ENCODE data around the gene ZNF213.
A peak's percentile ranks its signal among the peaks of the same experiment; 100 is the strongest.

The ZNF213 gene

DNA sequence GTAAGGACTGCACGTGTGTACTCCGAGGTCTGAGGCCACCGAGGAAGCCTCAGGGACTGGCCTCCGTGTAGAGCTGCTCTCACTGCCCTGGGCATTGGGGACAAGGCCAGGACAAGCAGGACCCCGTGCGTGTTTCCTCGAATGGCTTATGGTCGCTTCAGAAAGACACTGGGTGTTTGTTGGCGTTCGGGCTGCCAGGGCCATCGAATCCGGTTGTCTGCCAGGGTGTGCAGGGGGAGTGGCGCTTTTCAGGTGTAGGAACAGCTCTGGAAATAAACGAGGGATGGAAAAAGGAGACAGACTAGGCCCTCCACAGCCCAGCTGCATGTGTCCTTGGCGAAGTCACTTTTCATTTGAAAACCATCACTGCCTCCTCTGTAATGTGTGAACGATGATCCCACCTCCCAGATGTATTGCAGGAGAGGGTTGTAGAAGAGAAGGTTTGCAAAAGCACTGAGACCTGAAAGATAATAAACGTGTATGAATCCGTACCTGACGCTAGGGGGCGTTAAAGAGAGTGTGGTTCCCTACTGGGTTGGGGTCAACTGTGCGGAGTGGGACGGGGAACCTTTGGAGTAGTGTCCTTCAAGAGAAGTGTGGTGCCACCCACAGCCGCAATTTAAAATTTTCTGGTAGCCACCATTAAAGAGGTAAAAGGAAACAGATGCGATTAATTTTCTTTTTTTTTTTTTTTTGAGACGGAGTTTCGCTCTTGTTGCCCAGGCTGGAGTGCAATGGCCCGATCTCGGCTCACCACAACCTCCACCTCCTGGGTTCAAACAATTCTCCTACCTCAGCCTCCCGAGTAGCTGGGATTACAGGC lies 33.6 kb upstream of the ZNF213 start:
- DNase-seq (ENCODE audit: low spot score) = no peak

- peak; percentile 39 for DNase-seq (ENCODE audit: low spot score)
These were observed 32.9 kb upstream of the ZNF213 start for GRCh38 chr16:3101841-3102470.

DNA sequence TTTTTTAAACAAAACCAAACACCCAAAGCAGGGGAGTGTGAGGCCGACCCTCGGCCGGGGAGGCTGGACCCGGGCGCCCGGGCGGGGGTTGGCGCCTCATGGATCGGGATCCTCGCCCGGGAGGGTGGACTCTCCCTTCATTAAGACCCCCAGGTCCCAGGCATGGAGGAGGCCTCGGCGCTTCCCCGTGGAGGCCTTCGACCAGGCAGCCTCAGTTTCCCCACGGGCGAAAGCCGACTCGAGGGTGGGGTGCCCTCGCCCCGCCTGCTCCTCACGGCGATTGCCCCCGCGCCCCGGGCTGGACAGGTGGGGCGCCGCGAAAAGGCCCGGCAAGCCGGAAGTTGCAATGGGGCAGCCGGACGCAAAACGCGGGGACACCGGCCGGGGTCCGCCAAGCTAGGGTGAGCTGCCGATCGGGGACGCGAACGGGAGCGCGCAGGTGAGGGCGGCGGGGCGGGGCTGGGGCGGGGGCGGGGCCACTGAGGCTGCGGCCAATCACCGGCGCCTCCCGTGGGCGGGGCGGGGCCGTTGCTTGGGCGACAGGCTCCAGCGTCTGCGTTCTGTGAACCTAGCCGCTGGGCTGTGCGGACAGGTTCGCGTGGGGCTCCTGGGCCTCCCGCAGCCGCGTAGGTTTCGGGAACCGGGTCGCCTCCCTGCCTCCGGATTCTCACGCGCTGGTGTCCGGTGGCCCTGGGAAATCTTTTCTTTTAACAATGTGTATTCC lies 28.5 kb upstream of the ZNF213 start:
- peak; percentile 96 for DNase-seq (ENCODE audit: low spot score)

- DNase-seq (ENCODE audit: low spot score) = peak; percentile 90
These were observed 22.6 kb upstream of the ZNF213 start, which contains the start of gene ZNF205 for GRCh38 chr16:3112058-3112880. Gene ZNF205 (plus strand): TSS chr16:3112586. CDS start chr16:3113431, 845 bp downstream.

DNA sequence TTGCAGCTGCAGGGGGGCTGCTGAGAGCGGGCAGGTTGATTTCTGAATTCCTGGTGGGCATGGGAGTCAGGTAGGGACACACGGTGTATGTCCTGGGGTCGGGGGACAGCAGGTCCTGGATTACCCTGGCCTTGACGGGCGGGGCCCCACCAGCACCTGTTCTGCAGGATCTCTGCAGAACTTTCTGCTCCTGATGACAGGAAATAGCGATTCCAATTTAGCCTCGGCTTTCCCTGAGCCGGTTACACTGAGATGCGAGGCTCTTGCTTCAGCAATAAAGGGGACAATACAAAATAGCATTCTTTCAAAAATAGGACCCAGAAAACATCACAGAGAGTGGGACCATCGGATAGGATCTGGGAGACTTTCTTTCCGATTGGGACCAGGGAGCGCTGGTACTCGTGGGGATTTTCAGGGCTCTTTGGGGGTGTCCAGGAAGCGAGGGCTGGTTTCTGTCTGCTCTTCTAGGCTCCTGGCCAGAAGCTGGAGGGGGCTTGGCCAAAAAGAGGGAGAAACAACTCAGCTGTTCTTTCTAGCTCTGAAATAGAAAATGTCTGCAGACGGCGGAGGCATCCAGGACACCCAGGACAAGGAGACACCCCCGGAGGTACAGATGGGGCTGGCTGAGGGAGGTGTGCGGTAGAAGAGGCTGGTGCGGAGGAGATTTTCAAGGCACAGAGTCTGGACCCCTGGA lies 21.8 kb upstream of the ZNF213 start:
- no peak for DNase-seq (ENCODE audit: low spot score)

- no peak for DNase-seq (ENCODE audit: low spot score)
These were observed 20.9 kb upstream of the ZNF213 start for GRCh38 chr16:3113765-3114479.

DNA sequence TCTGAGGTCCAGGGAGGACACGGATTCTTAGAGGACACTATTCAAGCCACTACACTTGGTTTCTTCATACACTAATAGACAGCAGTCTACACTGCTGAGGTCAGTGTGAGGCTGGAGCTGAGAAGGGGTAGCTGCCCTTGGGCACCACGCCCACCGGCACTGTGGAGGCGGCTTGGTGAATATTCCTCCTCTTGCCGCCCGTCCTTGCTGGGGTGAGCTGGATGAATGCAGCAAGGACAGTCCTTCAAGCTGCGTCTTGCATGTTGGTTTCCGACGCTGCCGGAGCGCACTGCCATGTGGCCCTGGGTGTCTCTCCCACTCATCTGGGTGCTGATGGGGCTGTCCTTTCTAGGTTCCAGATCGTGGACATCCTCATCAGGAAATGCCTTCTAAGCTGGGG lies 19.8 kb upstream of the ZNF213 start:
- no peak for DNase-seq (ENCODE audit: low spot score)

DNA sequence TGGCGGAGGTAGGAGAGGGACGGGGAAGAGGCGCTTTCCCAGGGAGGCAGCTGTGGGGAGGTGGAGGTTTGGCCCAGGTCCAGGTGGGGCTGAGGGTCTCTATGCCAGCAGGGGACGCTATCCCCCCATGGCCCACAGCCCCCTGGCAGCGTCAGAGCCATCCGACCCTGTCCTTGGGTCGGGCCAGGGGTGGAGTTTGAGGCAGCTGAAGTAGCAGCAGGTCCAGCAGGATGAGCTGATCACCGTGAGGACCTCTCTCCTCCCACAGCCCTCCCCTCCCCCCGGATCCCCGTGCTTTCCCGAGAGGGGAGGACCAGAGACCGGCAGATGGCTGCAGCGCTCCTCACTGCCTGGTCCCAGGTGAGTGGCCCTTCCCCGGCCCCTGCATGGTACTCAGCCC lies 19.3 kb upstream of the ZNF213 start:
- DNase-seq (ENCODE audit: low spot score) = no peak

GRCh38 chr16:3118204-3118790 lies 16.5 kb upstream of the ZNF213 start:
- peak; percentile 2 for DNase-seq (ENCODE audit: low spot score)

- DNase-seq (ENCODE audit: low spot score) = peak; percentile 5
These were observed 16.0 kb upstream of the ZNF213 start for GRCh38 chr16:3118846-3119245.

- DNase-seq (ENCODE audit: low spot score) = peak; percentile 6
These were observed 15.5 kb upstream of the ZNF213 start for GRCh38 chr16:3119286-3119685.

DNA sequence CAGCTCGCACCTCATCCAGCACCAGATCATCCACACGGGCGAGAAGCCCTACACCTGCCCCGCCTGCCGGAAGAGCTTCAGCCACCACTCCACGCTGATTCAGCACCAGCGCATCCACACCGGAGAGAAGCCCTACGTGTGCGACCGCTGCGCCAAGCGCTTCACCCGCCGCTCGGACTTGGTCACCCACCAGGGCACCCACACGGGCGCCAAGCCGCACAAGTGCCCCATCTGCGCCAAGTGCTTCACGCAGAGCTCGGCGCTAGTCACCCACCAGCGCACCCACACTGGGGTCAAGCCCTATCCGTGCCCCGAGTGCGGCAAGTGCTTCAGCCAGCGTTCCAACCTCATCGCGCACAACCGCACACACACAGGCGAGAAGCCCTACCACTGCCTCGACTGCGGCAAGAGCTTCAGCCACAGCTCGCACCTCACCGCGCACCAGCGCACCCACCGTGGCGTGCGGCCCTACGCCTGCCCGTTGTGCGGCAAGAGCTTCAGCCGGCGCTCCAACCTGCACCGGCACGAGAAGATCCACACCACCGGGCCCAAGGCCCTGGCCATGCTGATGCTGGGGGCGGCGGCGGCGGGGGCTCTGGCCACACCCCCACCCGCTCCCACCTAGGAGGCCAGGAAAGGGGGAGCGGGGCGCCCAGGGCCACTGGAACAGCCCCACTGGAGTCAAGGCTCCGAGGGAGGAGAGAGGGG lies 15.0 kb upstream of the ZNF213 start:
- DNase-seq (ENCODE audit: low spot score) = peak; percentile 2

GRCh38 chr16:3120435-3120834 lies 14.4 kb upstream of the ZNF213 start:
- DNase-seq (ENCODE audit: low spot score) = peak; percentile 2

DNA sequence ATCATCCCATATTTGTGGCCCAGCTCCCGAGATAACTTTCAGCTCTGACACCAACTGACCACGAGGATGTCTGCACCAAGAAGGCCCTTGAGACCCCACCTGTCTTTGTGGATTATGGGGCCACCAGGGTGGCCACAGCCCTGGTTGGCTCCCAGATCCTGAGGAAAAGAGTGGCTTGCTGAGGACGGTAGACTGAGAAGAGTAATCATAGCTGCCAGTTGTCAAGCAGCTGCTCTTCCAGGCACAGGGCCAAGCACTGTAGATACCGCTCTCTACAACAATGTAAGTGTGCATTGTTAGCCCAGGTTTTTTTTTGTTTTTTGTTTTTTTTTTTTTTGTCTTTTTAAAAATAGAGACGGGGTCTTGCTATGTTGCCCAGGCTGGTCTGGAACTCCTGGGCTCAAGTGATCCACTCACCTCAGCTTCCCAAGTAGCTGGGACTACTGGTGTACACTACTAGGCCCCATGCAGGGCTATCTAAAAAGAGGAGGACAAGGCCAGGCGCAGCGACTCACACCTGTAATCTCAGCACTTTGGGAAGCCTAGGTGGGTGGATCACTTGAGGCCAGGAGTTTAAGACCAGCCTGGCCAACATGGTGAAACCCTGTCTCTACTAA lies 12.9 kb upstream of the ZNF213 start:
- DNase-seq (ENCODE audit: low spot score) = no peak

- DNase-seq (ENCODE audit: low spot score) = no peak
These were observed 11.8 kb upstream of the ZNF213 start for GRCh38 chr16:3122926-3123570.

DNA sequence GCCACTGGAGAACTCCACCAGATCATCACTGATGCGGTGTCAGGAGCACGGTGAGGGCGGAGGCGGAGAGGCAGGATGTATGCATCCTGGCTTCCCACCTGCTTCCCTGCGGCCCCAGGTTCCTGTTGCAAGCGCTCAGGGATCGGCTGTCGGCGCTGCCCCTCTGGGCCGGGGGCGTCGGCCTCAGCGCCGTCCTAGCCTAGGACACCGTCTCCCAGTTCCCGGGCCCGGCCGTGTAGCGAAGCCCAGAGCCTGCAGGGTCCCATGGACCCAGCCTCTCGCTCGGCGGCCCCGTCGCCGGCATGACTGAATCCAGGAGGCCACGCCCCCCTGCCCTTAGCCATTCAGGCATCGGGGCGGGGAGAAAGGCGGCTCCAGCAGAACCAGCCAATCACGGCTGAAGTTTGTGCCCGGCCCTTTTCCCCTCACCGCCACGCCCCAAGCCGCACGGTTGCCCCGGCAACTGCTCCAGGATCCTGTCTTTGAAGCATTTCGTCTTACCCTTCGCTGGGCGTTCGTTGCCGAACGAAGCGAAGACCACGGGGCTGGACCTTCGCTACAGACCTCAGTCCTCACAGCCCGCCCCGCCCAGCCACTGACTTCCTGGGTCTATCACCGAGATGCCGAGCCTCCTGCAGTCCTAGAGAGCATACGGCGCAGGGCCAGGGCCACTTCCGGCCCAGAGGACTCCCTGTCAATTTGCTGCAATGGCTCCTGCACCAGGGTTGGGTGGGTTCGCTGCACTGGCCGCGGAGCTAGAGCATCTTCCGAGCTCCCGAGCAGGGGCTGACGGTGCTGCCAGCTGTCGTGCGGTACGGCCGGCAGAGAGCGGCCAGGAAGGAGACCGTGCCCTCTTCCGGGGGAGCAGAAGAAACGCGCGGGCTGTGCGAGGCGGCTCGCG lies 10.6 kb upstream of the ZNF213 start:
- DNase-seq (ENCODE audit: low spot score) = peak; percentile 93

- DNase-seq (ENCODE audit: low spot score) = no peak
These were observed 7.1 kb upstream of the ZNF213 start for GRCh38 chr16:3127745-3128144.

Measured in iPS-NIHi11 (cell line).